HS-5 (cell line): ENCODE results near the gene TNK2.
"Not testable (repeated sequence)": the region's sequence is repeated elsewhere in the genome, so short reads cannot be mapped to it uniquely, and the experiment has no call there.

Source experiments
- DNase-seq: peaks from one replicate; pipeline ENCODE4 v3.0.0-alpha.2; 2012; ENCODE audit warnings: low read depth

TNK2 gene

GRCh38 chr3:195916991-195917390 lies 8.6 kb upstream of the TNK2 start:
- DNase-seq, result no peak

- DNase-seq, result no peak
Measured at GRCh38 chr3:195916291-195916690, 7.9 kb upstream of the TNK2 start.

DNA sequence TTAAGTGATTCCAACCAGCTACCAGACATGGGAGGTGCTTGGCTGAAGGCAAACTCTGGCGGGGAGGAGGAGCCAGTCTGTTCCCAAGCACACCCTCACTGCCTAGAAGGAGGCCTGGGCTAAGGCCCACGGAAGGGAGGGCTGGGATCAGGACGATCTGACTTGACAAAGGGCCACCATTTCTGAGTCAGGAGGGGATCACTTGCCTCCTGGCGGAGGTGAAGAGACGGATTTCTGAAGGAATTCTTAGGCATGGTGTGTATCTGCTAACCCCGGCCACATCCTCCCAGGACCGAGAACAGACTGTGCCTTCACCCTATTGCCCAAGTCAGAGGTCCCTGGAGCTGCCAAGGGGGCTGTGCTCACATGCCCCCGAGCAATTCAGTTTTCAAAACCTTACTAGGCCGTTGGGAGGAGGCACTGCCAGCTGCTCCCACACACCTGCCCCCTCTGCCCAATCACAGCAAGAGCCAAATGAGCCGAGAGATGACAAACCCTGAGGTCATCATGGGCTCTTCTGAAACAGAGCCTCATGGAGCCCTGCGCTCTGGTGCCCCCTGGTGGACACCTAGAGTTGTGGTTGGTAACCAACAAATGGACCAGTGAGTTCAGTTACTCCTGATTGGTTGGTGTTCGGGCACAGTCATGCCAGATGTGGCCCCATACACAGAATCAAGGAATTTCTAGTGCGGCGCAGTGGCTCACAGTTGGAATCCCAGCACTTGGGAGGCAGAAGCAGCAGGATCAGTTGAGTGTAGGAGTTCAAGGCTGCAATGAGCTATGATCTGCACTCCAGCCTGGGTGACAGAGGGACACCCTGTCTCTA lies 6.5 kb upstream of the TNK2 start:
- peak; percentile 99 for DNase-seq

- DNase-seq, result not testable (repeated sequence)
Measured at GRCh38 chr3:195914146-195914545, 5.8 kb upstream of the TNK2 start.

GRCh38 chr3:195913382-195913781 lies 5.0 kb upstream of the TNK2 start:
- no peak for DNase-seq

GRCh38 chr3:195911946-195912270 lies 3.6 kb upstream of the TNK2 start:
- no peak for DNase-seq

- DNase-seq, result no peak
Measured at GRCh38 chr3:195911041-195911945, 2.9 kb upstream of the TNK2 start.

GRCh38 chr3:195910499-195910845 lies 2.1 kb upstream of the TNK2 start:
- no peak for DNase-seq

DNA sequence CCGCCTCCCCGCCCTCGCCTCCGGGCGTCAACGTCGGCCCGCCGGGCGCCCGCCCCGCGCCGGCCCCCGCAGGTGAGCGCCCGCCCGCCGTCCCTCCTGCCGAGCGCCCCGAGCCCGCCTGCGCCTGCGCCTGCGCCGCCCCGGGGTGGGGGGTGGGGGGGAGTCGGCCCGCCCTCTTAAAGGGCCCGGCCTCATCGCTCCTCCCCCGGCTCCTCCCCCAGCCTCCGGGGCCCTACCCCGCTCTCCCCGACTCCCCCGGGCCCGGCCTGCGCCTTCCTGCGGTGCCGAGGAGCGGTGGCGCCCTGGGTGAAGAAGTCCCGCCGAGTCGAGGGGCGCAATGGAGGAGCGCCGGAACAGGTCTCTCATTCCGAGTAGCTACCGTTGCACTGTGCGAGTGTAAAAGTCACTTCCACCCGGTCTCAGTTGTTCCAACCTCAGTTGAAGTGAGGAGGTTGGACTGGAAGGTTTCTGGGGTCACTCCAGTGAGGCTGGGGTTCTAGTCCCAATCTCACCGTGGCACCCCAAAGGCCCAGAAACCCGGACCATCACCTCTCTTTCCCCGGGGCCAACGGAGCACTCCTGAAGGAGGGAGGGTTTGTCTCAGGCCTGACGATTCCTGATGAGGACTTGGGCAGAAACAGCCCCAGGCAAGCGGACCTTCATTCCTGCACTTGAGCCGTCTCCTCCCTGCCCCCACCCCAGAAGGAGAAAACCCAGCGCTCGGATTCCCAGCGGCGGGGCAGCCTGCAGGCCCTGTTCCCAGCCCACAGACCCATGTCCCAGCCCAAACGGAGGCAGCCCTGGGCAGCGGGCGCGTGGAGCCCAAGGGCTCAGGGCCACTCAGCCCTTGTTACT lies 1.5 kb upstream of the TNK2 start:
- no peak for DNase-seq

DNA sequence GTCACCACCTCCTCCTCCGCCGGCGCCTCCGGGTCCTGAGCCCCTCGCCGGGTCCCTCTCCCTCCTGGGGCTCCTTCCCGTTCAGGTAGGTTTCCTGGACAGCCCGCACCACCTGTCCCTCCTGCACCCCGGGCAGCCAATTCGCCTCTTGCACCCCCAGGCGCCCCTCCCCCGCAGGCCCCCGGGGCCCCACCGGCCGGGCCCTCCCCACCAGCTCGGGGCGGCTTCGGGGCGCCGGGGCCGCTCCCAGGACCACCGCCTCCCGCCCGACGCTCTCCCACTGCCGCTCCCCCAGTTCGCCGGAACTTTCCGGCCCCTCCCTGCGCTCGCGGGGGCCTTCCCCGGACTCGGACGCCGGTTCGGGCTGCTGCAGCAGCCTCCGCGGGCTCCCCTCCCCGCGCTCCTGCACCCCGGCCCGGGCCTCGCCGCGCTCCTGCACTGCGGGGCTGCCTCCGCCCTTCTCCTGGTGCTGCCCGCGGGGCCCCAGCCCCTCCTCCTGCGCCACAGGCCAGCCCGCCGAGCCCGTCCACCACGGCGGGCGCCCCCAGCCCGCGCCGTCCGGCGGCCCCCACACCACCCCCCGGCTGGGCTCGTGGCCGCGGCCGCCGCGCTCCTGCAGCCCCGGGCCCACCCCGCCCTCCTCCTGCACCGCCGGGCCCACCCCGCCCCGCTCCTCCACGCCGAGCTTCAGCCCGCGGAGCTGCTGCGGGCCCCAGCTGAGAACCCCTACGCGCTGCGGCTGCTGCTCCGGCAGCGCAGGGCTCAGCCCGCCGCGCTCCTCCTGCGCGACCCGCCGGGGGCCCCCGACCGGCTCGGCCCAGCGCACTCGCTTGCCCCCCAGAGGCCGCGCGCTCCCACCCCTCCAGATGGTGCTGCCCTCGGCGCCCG lies 587 bp upstream of the TNK2 start:
- DNase-seq, result no peak

DNA sequence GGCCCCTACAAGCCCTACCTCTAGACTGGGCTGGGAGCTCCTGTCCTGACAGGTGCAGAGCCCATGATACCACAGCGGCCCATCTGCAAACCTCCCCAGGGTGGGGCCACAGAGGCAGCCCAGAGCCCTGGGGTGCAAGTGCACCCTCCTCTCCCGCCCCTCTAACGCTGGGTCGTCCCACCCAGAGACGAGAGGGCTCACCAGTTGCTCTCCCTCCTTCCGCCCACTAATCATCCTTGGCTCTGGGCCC lies 742 bp downstream of the TNK2 start:
- no peak for DNase-seq

DNA sequence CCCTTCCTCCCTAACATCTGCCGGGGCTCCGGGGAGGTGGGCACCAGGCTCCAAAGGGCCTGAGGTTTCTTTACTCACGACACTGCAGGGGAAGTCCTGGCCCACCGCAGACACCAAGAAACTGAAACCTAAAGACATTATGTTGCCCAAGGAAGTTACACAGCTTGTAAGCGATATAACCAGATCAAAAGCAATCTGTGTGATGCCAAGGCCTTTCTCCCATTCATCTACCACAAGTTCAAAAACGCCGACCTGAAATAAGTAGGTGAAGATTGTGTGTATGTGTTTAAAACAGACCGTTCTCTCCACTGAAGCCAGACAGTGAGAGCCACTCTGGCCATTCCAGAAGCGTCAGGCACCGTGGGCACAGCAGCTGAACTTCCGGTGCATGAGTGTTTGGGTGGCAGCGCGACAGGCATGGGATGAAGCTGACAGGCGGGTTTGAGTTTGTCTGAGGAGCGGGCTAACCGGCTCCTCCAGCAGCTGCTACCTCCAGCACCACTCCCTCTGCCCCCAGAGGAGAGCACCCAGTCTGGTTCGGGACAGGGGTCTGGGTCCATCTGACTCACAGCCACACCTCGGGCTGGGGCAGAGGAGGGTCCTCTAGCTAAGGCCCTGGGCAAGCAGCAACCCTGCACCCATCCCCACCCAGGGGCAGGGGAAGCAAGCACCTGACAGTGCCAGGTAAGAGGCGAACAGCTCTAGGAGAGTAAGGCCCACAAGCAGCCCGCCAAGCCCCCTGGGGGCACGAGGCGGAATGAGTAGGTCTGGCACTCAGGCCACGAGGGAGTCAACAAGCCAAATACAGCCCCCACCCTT lies 1.3 kb downstream of the TNK2 start:
- no peak for DNase-seq

GRCh38 chr3:195905970-195906864 lies 2.1 kb downstream of the TNK2 start:
- DNase-seq, result no peak

GRCh38 chr3:195904368-195904767 lies 4.0 kb downstream of the TNK2 start:
- DNase-seq, result no peak

DNA sequence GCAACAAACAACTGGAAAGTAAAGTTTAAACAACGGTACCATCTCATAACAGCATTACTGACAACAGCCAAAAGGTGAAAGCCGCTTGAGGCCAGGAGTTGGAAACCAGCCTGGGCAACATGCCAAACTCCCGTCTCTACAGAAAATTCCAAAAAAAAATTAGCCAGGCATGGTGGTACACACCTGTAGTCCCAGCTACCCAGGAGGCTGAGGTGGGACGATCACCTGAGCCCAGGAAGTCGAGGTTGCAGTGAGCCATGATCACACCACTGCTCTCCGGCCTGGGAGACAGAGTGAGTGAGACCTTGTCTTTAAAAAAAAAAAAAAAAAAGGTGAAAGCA lies 4.4 kb downstream of the TNK2 start:
- no peak for DNase-seq

GRCh38 chr3:195902634-195903033 lies 5.7 kb downstream of the TNK2 start:
- not testable (repeated sequence) for DNase-seq

DNA sequence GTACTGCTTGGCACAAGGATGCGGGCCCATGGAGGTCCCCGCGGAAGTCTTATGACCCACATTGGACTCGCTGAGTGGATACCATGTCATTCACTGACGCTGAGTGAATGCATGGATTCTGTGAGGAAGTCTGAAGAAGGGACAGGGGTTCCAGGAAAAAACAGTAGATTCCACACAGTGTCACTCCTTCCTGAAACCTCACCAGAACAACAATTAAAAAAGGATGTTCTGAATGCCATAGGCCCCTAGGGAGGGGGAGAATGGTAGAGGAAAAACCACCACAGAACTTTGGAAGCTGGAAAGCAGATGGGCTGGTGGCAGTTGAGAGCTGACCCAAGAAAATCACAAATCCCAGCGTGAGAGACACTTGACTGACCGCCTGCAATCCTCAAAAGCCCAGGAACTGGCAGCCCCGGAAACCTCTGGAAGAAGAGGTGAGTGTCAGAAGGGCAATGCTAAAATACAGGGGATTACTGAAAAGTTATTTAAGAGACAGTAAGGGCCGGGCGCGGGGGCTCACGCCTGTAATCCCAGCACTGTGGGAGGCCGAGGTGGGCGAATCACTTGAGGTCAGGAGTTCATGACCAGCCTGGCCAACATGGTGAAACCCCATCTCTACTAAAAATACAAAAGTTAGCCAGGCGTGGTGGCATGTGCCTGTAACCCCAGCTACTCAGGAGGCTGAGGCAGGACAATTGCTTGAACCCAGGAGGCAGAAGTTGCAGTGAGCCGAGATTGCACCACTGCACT lies 6.3 kb downstream of the TNK2 start:
- not testable (repeated sequence) for DNase-seq

- DNase-seq, result no peak
Measured at GRCh38 chr3:195900436-195901355, 7.7 kb downstream of the TNK2 start.
